HL-60/S4 (cell line): ENCODE data around the gene ALG5.

Experiments used
- in situ Hi-C: fragments of 300-500 bp; cut with MboI; formaldehyde crosslinking; loops from 2 replicates; pipeline ENCODE4 v1.14.3; 2022; ENCODE audit warnings: low sequenced_read_pairs

The ALG5 gene

DNA sequence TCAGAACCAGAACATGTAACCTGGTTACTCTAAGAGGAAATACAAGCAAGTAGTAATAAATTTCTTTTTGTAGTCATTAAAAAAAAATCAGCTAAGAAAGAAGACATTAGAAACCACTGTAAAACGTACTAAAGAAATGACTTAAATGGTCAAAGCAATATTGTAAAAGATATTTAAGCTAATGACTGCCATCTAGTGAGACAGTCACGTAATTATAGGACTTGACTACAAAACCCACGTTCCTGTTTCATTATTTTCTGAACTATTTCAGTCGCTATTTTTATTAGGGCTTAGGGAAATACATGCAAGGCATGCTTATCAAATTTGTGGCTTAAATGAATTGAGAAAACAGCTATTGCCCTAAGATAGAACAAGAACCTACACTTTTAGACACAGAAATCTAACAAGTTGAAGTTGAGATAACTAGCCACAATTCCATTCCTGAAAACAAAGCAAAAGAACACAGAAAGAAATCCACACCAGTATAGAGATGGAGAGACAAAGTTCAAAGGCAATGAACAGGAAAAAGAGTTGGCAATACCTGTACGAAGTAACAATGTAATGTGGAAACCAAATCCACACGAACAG, 17.9 kb downstream of the ALG5 start:
- in situ Hi-C loops, result loop anchor here (25.0 kb wide), 1 partner anchor 544 kb away; the partner anchor contains the start of gene CCNA1

- in situ Hi-C loops, result loop anchor here (25.0 kb wide), 1 partner anchor 542 kb away; the partner anchor contains the start of gene CCNA1
Observed at GRCh38 chr13:36979361-36980050, 19.6 kb downstream of the ALG5 start.

DNA sequence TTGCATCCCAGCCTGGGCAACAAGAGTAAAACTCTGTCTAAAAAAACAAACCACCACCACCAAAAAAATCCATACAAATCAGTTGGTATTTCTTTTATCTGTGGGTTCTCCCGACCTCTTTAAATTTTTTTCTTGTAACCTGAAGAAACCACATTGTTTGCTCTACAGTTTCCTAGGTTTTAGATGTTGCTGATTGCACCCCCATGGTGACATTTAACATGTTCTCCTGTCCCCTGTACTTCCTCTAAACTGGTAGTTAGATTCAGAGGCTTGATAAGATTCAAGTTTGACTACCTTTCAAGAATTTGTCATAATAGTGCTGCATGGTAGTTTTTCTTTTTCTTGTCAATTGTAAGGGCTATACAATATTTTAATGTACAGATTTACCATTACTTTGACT, 24.0 kb downstream of the ALG5 start:
- in situ Hi-C loops, result loop anchor here (25.0 kb wide), 1 partner anchor 538 kb away; the partner anchor contains the start of gene CCNA1

DNA sequence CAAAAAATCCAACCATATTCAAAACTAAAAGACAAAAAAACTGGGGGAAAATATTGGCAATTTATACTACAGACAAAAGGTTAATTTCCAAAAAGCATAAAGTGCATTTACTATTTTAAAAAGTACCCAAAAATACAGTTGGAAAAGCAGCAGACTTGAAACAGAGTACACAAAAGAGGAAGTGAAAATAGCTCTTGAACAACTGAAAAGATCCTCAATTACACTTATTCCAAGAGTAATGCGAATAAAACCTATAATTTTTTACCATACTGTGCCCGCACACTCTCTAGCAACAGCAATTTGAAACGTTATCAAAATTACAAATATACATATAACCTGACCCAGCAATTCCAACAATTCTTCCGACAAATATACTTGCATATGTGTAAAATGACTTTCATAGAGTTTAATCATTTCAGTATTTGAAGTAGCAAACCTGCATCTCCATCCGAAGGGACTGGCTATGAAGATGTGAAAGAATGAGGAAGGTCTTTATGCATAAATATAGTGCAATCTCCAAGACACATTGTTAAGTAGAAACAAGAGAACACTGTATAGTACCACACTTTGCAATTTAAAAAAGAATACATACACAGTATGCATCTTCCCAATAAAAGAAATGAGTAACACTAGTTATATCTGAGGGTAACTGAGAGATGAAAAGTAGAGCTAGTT, 25.4 kb downstream of the ALG5 start:
- in situ Hi-C loops, result no loop called here

- in situ Hi-C loops, result no loop called here
Observed at GRCh38 chr13:36973009-36973408, 26.1 kb downstream of the ALG5 start.

GRCh38 chr13:36966404-36966803, 32.7 kb downstream of the ALG5 start:
- in situ Hi-C loops, result no loop called here

DNA sequence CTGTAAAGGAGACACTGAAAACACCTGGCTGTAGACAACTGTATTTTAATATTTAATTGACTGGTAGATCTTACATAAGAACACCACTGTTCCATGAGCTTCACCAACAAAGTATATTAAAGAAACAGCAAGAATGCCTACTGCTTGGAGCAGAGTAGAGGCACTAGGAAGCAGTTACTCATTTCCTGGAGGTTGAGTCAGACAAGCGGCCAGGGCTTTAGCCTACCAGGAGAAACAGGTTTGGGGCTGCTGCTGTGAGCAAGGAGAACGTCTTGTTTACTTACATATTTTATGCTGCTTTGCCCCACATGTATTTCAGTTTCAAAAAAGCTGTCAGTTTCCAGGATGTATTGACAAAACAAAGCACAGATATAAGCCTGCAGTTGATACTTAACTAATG, 33.4 kb downstream of the ALG5 start:
- in situ Hi-C loops, result no loop called here

DNA sequence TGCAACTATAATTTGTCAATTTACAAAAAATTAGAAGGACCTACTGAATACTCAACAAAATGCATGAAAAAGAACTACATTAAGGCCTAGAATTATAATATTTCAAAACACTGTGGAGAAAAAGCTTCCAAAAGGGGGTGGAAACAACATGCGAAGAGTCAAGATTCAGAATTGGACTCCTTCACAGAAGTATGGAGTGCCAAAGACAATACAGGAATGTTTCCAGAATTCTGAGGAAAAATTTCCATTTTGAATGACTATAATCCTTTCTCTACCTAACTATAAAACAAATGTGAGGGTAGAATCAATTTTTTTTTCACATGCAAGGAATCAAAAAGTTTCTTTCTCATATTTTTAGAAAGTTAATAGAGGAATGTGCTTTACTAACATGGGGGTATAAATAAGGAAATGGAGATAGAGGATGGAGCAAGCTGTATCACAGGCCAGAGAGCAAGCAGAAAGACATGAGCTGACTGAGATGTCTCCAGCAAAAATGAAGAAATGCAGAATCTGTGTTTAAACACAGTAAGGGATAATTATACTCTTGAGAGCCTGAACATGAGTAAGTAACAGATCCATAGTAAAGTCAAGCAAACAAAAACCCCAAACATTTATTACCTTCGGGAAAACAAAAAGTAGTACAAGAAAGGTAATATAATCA, 39.6 kb downstream of the ALG5 start:
- in situ Hi-C loops, result no loop called here

DNA sequence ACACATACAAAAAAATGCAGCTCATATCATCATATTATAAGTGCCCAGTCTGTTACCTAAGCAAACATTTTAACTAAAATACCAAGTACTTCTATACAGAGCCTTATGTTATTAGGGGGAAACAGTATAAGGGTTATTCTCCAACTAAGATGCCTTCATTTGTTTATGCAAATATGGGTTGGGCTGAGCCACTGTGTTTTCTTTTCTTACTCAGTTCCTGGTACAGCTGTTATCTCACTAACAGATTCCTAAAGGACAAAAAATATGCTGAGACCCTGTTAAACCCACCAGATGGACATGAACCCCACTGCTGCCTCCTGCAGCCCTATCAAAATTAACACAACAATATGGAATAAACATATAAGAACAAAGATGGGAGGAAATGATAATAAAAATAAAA, 44.6 kb downstream of the ALG5 start:
- in situ Hi-C loops, result no loop called here

GRCh38 chr13:36950920-36951319, 48.2 kb downstream of the ALG5 start:
- in situ Hi-C loops, result no loop called here

- in situ Hi-C loops, result no loop called here
Observed at GRCh38 chr13:36950330-36950729, 48.8 kb downstream of the ALG5 start.

DNA sequence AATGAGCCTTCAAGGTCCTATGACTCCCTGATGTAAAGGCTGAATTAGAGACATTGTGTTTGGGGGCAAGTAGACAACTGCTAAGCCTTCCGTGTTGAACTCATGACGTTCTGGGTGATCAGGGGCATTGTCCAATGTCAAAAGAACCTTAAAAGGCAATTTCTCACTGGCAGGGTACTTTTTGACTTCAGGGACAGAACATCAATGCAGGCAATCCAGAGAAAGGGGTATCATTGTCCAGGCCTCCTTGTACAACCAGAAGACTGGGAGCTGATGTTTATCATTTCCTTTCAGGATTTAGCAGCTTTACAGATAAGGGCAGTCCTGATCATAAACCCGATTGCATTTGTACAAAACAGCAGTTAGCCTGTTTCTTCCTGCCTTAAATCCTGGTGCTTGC, 54.1 kb downstream of the ALG5 start:
- in situ Hi-C loops, result no loop called here

DNA sequence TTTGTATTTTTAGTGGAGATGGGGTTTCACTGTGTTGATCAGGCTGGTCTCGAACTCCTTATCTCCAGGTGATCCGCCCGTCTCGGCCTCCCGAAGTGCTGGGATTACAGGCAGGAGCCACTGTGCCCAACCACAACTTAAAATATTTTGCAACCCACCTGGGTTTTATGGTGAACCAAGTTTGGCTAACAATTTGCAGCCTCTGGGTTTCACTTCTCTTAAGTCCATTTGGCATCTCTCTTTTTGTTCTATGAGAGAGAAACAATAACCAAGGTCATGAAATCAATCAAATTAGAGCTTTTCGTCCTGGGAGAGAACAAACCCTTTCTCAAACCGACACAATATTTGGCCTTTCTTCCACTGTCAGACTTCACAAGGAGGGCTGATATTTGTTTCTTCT, 73.5 kb downstream of the ALG5 start:
- in situ Hi-C loops, result no loop called here

DNA sequence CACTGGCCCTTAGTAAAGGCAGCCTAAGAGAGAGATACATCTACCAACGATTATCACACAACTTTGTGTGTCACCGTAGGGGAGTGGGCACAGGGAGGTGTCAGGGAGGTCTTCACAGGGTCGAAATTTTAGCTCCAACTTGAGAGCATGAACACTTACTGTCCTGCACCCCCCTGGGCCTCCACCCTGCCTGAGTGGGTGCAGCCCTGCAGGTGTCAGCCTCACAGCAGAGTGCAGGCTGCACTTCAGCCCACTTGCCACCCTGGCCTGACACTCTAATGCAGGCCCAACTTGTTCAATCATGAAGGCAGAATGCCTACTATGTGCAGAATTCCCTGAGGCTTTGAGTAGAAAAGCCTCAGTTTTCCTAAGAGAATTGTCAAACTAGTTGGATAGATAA, 75.1 kb downstream of the ALG5 start:
- in situ Hi-C loops, result no loop called here

DNA sequence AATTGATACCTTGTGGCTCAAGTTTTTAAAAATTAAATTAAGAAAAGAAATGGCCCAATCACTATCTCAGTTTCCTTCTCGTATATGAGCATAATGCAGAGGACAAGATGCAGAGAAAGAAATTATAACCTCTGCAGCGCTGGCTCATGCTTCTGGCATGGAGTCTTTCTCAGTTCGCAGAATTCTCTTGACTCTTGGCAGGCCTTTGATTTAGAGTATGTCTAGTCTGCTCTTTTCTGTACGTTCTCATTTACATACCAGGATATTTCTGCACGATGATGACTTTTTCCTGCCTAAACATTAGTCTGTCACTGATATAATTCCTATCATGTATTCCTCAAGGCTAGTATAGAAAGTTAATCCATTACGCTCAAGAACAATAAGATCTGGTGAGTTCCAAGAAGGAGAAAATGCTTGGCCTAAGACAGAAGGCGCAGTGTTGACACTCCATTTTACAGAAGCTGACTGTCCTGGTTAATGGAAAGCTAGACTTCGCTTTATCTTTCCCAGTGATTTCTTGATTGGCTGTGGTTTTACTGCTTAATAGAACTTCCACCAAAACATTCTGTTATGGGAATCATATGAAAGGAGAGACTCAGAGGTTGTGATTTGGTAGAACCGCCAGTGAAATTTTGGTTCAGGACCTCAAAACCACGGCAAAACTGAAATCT, 77.4 kb downstream of the ALG5 start:
- in situ Hi-C loops, result no loop called here

DNA sequence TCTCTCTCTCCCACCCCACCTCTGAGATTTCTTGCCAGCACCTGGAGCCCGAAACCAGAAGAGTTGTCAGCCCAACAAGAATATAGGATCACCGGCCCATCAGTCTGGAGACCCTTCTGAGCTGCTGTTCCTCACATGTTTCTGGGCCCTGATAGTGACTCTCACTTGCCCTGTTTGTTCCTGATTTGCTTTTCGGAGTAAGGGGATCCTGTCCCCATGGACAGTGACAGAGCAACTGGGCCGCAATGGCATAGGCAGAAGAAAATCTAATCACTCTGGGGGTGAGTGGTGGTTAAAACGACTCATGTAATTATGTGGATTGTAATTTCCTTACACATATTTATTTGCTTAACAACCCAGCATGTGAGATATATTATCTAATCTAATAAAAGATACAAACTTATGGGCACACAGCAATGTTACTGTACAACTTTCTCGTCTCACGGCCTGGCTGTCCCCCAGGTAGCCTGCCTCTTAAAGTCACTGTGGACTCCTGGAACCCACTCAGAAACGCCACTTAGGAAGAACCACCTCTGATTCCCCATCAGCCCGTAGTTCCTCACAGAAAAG, 78.4 kb downstream of the ALG5 start:
- in situ Hi-C loops, result no loop called here

GRCh38 chr13:36919833-36920615, 79.1 kb downstream of the ALG5 start, which contains the start of gene SMAD9:
SMAD9 (minus strand) TSS chr13:36920238; CDS start chr13:36879689, 40,549 bp downstream.
- in situ Hi-C loops, result no loop called here

GRCh38 chr13:36919171-36919832, 79.8 kb downstream of the ALG5 start:
- in situ Hi-C loops, result no loop called here
